Head of caudate nucleus (tissue), 42 donors: ENCODE data around the gene OR1F1.

Experiments
- DNase-seq, 42 donors: peaks; one replicate each; pipeline versions ENCODE4 v3.0.0 to v3.0.0-alpha.2; 2020 to 2021; ENCODE audit warnings: mixed read lengths in 7 of 42
- intact Hi-C: fragments of 100-400 bp; cut with DNase I; formaldehyde crosslinking; loops from one replicate; pipeline ENCODE4 v1.15.0; 2022

The OR1F1 gene

DNA sequence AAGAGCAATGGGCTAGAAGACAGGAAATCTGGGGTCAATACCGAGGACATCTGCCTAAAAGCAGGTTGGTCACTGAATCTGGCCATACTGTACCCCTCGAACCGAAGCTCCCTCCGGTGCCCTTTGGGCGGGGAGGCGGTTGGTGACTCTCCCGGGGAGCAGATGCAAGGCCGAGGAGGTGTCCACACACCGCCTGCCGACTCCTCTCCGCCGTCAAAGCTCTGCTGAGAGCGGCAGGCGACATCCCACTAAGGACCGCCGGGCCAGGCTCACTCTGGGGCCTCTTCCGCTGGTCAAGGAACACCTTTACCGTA is 46.5 kb downstream of the OR1F1 start:
- intact Hi-C loops, result no loop called here
- DNase-seq, result peak in 2 of 42 donors; percentile 2 to 7

DNA sequence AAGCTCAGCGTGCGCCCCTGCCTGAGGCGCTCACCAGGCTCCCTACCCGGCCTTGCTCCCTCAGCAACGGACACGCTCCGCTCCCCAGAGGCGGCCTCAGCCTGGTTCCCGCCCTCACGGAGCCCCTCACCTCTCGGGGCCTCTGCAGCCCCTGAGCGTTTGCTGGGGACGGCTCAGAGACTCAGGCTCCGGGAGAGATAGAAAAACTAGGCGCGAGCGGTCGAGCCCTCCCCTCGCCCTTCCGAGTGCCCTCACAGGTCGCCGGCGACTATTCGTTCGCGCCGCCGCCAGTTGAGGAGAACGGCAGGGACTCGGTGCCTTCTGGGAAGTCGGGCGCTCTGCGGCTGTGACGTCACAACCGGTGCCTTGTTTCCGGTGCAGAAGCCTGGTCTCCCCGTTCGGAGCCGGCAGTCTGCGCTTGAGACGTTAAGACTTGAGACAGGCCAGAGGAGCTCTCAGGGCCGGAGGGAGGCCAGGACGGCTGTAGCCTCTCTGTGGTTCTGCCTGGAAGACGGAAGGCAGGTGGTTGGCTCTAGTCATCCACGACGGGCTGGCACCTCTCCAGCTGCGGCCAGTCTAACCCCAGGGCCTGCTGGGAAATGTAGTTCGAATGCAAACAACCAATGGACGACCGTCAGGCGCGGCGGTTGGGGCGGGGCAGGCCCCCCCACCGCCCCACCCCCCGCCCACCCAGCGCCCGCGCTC is 47.0 kb downstream of the OR1F1 start, which contains the start of gene ZNF200:
Gene ZNF200, minus strand, starts transcription at position 302 of the 705 bp plus-strand sequence. CDS start 1,403 bp downstream, outside the sequence.
- peak; percentile 93 to 98 (median 97) for DNase-seq
- intact Hi-C loops, result no loop called here

- intact Hi-C loops, result no loop called here
- peak in 18 of 42 donors; percentile 3 to 62 (median 17) for DNase-seq
These were observed 48.1 kb downstream of the OR1F1 start for GRCh38 chr16:3235856-3236669.

- intact Hi-C loops, result no loop called here
- DNase-seq, result no peak
These were observed 53.8 kb downstream of the OR1F1 start for GRCh38 chr16:3241761-3242160.

GRCh38 chr16:3242709-3243108 is 54.7 kb downstream of the OR1F1 start:
- intact Hi-C loops, result no loop called here
- peak in 33 of 42 donors; percentile 3 to 84 (median 47) for DNase-seq

- DNase-seq, result no peak
- intact Hi-C loops, result no loop called here
These were observed 55.9 kb downstream of the OR1F1 start for GRCh38 chr16:3243882-3244281.

DNA sequence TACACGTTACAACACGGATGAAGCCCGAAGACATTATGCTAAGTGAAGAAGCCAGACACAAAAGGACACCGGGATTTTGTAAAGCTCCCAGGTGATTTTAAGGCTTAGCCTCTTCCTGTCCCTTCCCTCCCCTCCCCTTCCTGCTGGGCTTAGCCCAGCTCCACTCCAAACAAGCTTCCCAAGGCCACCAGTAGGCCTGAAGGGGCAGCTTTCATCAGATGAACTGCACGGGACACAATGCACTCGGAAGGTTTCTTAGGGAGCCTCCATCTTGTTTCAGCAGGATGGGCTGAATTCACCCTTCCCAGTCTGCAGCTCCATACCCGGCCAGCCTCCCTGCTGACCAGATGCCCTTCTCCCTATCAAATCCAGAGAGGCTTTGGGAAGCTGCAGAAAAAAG is 58.0 kb downstream of the OR1F1 start:
- no peak for DNase-seq
- intact Hi-C loops, result no loop called here

GRCh38 chr16:3246876-3247275 is 58.9 kb downstream of the OR1F1 start:
- no peak for DNase-seq
- intact Hi-C loops, result no loop called here

GRCh38 chr16:3248596-3248995 is 60.6 kb downstream of the OR1F1 start:
- intact Hi-C loops, result no loop called here
- DNase-seq, result no peak

DNA sequence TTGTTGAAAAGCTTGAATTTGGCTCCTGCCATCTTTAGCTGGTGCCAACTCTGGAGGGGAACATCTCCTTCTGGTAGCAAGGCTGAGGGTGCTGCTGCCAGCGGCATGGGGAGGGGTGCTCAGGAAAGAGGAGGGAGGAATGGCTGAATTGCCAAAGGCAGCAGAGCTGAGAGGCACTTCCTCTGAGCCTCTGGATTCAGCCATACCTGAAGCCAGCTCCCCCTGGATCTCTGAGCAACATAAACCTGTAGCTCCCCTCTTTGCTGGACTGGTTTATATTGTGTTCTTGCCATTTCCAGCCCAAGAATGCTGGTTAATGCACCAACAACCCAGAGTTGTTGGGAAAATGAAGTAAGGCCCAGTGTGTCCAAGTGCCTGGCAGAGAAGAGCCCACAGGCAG is 61.0 kb downstream of the OR1F1 start:
- intact Hi-C loops, result no loop called here
- no peak for DNase-seq

GRCh38 chr16:3249451-3249850 is 61.4 kb downstream of the OR1F1 start:
- intact Hi-C loops, result no loop called here
- DNase-seq, result no peak

GRCh38 chr16:3252967-3253366 is 65.0 kb downstream of the OR1F1 start:
- intact Hi-C loops, result no loop called here
- no peak for DNase-seq

DNA sequence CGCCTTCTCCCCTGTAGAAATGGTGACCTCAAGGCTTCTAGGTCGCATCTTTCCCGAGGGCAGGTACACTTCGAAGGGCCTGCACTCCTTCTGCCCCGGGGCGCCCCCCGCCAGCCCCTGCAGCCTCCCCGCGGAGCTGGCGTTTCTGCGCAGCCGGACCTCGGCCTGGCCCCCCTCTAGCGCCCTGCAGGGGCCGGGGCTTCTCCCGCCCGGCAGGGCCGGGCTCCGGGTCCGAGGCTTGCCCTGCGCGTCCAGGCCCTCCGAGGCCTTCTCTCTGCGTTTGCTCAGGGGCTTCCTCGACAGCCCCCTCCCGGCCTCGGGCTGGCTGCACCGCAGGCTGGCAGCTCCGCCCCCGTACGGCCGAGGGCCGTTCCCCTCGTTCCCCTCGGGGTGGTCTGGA is 66.3 kb downstream of the OR1F1 start:
- no peak for DNase-seq
- intact Hi-C loops, result no loop called here
